Panc1 (cell line): ENCODE measurements around the gene SALL4. TPM values are rescaled to one million over a fixed set of nuclear protein-coding genes. Genes with fewer than 3 reads are reported as not detected.
"Not testable (repeated sequence)": the region's sequence is repeated elsewhere in the genome, so short reads cannot be mapped to it uniquely, and the experiment has no call there.

ENCODE experiments used
- ATAC-seq: fragments of 200-7000 bp; cut with Tn5 transposase; 2 replicates; pipeline ENCODE4 v1.9.1; 2020; ENCODE audit warnings: mild to moderate bottlenecking, moderate library complexity
- BruUV-seq: library from RNA; stranded (reverse); fragments of 400-500 nt; replicated peaks from 2 replicates; lab custom pipeline; 2021; lab: Mats Ljungman, UMichigan
- CTCF ChIA-PET: fragments of 300-600 bp; sonication (Branson Sonifier 250); formaldehyde crosslinking; loops from one replicate; lab custom pipeline; 2022; ENCODE audit warnings: antibody characterized with exemption; lab: Charles Lee
- POLR2A ChIA-PET: fragments of 300-600 bp; sonication (Branson Sonifier 250); formaldehyde crosslinking; loops from one replicate; lab custom pipeline; 2022; ENCODE audit warnings: antibody characterized with exemption; lab: Charles Lee
- DNase-seq: peaks from one replicate; pipeline ENCODE4 v3.0.0-alpha.2; 2010; ENCODE audit warnings: low read depth, low spot score
- H3K27ac ChIP-seq: 2 replicates; pipeline ENCODE4 v1.5.1; 2011; ENCODE audit warnings: mild to moderate bottlenecking, low read length, inconsistent platforms
- H3K27me3 ChIP-seq: fragments of 200-500 bp; sonication (Bioruptor generic); 2 replicates; pipeline ENCODE4 v1.6.0; 2014; ENCODE audit warnings: low read length, inconsistent platforms; ENCODE audit not compliant: control insufficient read depth, insufficient read depth
- H3K36me3 ChIP-seq: fragments of 200-500 bp; sonication (Bioruptor generic); 2 replicates; pipeline ENCODE4 v1.5.1; 2014; ENCODE audit warnings: inconsistent platforms, mild to moderate bottlenecking, low read length, moderate library complexity; ENCODE audit not compliant: control insufficient read depth, insufficient read depth
- H3K4me1 ChIP-seq: 2 replicates; pipeline ENCODE4 v1.5.1; 2011; ENCODE audit warnings: inconsistent platforms, mild to moderate bottlenecking, low read length, moderate library complexity; ENCODE audit not compliant: control insufficient read depth, insufficient read depth
- H3K4me3 ChIP-seq, 2 experiments: 2 replicates each; pipeline ENCODE4 v1.5.1; 2011 to 2012; ENCODE audit warnings: low read depth in 2 of 2, low read length in 2 of 2, mild to moderate bottlenecking in 2 of 2, inconsistent platforms in 1 of 2, moderate library complexity in 1 of 2
- H3K9me3 ChIP-seq: fragments of 200-500 bp; sonication (Bioruptor generic); 2 replicates; pipeline ENCODE4 v1.5.1; 2014; ENCODE audit warnings: low read depth, mild to moderate bottlenecking, inconsistent platforms, low read length, moderate library complexity; ENCODE audit not compliant: control insufficient read depth, insufficient read depth
- CTCF ChIP-seq: fragments of 450-650 bp; IDR thresholded peaks from 2 replicates; pipeline ENCODE4 v1.5.1; 2017; ENCODE audit warnings: mild to moderate bottlenecking
- POLR2AphosphoS5 ChIP-seq: IDR thresholded peaks from 2 replicates; pipeline ENCODE4 v1.6.1; 2012; ENCODE audit warnings: mild to moderate bottlenecking, low read depth, low read length, moderate library complexity
- REST ChIP-seq, 2 experiments: IDR thresholded peaks; 2 replicates each; pipeline ENCODE4 v1.6.1; 2011 to 2012; ENCODE audit warnings: low read depth in 2 of 2, control low read depth in 1 of 2, low read length in 1 of 2, mild to moderate bottlenecking in 1 of 2, moderate library complexity in 1 of 2; ENCODE audit not compliant: insufficient read depth in 1 of 2
- SIN3A ChIP-seq: IDR thresholded peaks from 2 replicates; pipeline ENCODE4 v1.6.1; 2012; ENCODE audit warnings: low read depth, mild to moderate bottlenecking, low read length, moderate library complexity, borderline replicate concordance; ENCODE audit not compliant: insufficient read depth
- TCF7L2 ChIP-seq: IDR thresholded peaks from 2 replicates; pipeline ENCODE4 v1.6.1; 2011; ENCODE audit warnings: mild to moderate bottlenecking, low read depth, low read length, inconsistent platforms
- in situ Hi-C: cut with HindIII; loops from 2 replicates; pipeline ENCODE4 v1.10.0; 2016; ENCODE audit warnings: low sequenced_read_pairs, low pct_unique_long_range_greater_than_20kb
- intact Hi-C: fragments of 100-400 bp; cut with micrococcal nuclease; formaldehyde crosslinking; loops from one replicate; pipeline ENCODE4 v1.10.0; 2022; ENCODE audit not compliant: unreplicated experiment
- total RNA-seq: library from RNA; stranded (reverse); gene quantifications from one replicate; pipeline ENCODE4 v1.2.1, GENCODE V29; 2021; ENCODE audit not compliant: unreplicated experiment

Gene SALL4
- total RNA-seq, 1 experiment from 2014 or later, result 1.6 TPM

- in situ Hi-C loops, result no loop called here
- peak overlapping the region; percentile 55 to 83 for H3K4me3 ChIP-seq
- ATAC-seq (peak; percentile 96), DNase-seq (no peak)
- H3K27me3 ChIP-seq, result no peaks in the 10 kb centered on the region
- ChIA-PET CTCF (interaction anchor here (0.5 to 0.7 kb wide), 2 partner anchors 130 to 1796 kb away, joined by 4 to 6 read pairs; no protein-coding TSS in a partner anchor), POLR2A (interaction anchor here (0.7 kb wide), 2 partner anchors 71 to 361 kb away, joined by 3 to 8 read pairs; no protein-coding TSS in a partner anchor)
- intact Hi-C loops, result no loop called here
- BruUV-seq, result no TSS peak
- H3K27ac ChIP-seq, result peak overlapping the region; percentile 64
- TF ChIP-seq CTCF (no peak), POLR2AphosphoS5 (no peak), TCF7L2 (no peak), SIN3A (no peak), REST (IDR thresholded peaks at IDR 0.05; ENCODE audit: insufficient read depth in 1 of 2, low read depth in 2 of 2, low read length in 1 of 2) (no peak)
- no peaks in the 10 kb centered on the region; the same call in 1 of the 2 replicates for H3K36me3 ChIP-seq
- H3K9me3 ChIP-seq, result no peaks in the 10 kb centered on the region
- 0 out of 2 replicates have a peak, but pooled peaks cover 2% of the 10 kb centered on the region for H3K4me1 ChIP-seq
These were observed 35.1 kb downstream of the SALL4 start for GRCh38 chr20:51766994-51767866.

- in situ Hi-C loops, ATAC-seq, H3K4me3 ChIP-seq, CTCF ChIA-PET, H3K36me3 ChIP-seq, intact Hi-C loops, H3K4me1 ChIP-seq, H3K9me3 ChIP-seq, H3K27me3 ChIP-seq, POLR2A ChIA-PET, DNase-seq, H3K27ac ChIP-seq, BruUV-seq: not testable (repeated sequence)
These were observed 36.9 kb downstream of the SALL4 start for GRCh38 chr20:51765381-51765780.
